Fibroblast of lung (primary cell): ENCODE results near the gene KIF3A. TPM values are rescaled to one million over a fixed set of nuclear protein-coding genes. Genes with fewer than 3 reads are reported as not detected.

Experiments
- DNase-seq, 2 donors: peaks; one replicate each; pipeline versions ENCODE4 v3.0.0 to v3.0.0-alpha.2; 2010; ENCODE audit warnings: low read depth in 2 of 2
- H2AFZ ChIP-seq: 2 replicates; pipeline ENCODE4 v1.5.1; 2012; ENCODE audit warnings: low read length, control low read depth, inconsistent platforms
- H3K27ac ChIP-seq: 2 replicates; pipeline ENCODE4 v1.5.1; 2011; ENCODE audit warnings: low read length, control low read depth; ENCODE audit not compliant: insufficient read depth
- H3K27me3 ChIP-seq: 2 replicates; pipeline ENCODE4 v1.5.1; 2011; ENCODE audit warnings: mild to moderate bottlenecking, low read length; ENCODE audit not compliant: control insufficient read depth, insufficient read depth
- H3K36me3 ChIP-seq: 2 replicates; pipeline ENCODE4 v1.5.1; 2011; ENCODE audit warnings: low read length; ENCODE audit not compliant: control insufficient read depth, insufficient read depth
- H3K4me1 ChIP-seq: 2 replicates; pipeline ENCODE4 v1.5.1; 2011; ENCODE audit warnings: low read length; ENCODE audit not compliant: control insufficient read depth, insufficient read depth; ENCODE audit errors: extremely low read depth
- H3K4me2 ChIP-seq: 2 replicates; pipeline ENCODE4 v1.5.1; 2011; ENCODE audit warnings: low read length, control low read depth; ENCODE audit not compliant: insufficient read depth; ENCODE audit errors: extremely low read depth
- H3K4me3 ChIP-seq, 4 experiments: fragments of 200-600 bp in 1 of 4; sonication (generic) in 1 of 4; replicated peaks in 1 of 4; 2 replicates each; pipeline ENCODE4 v1.5.1; 2011 to 2016; ENCODE audit warnings: low read length in 4 of 4, low read depth in 3 of 4, mild to moderate bottlenecking in 3 of 4, control low read depth in 2 of 4, inconsistent platforms in 1 of 4, mixed read lengths in 1 of 4; ENCODE audit not compliant: insufficient read depth in 1 of 4; ENCODE audit errors: control extremely low read depth in 1 of 4
- H3K79me2 ChIP-seq: 2 replicates; pipeline ENCODE4 v1.5.1; 2012; ENCODE audit warnings: mild to moderate bottlenecking, low read length, inconsistent platforms; ENCODE audit not compliant: control insufficient read depth, insufficient read depth
- H3K9ac ChIP-seq: 2 replicates; pipeline ENCODE4 v1.5.1; 2011; ENCODE audit warnings: mild to moderate bottlenecking, low read length, control low read depth; ENCODE audit not compliant: insufficient read depth
- H3K9me3 ChIP-seq: 2 replicates; pipeline ENCODE4 v1.5.1; 2012; ENCODE audit warnings: low read depth, low read length; ENCODE audit not compliant: control insufficient read depth, insufficient read depth
- H4K20me1 ChIP-seq: 2 replicates; pipeline ENCODE4 v1.5.1; 2011; ENCODE audit warnings: low read length; ENCODE audit not compliant: control insufficient read depth, insufficient read depth; ENCODE audit errors: extremely low read depth
- CTCF ChIP-seq, 2 donors: IDR thresholded peaks in 1 of 2; conservative IDR thresholded peaks in 1 of 2; 1 replicate in 1 of 2; 2 replicates in 1 of 2; pipeline ENCODE4 v1.5.1; 2011 to 2012; ENCODE audit warnings: low read length in 2 of 2, control low read depth in 1 of 2, inconsistent platforms in 1 of 2, low read depth in 1 of 2, mild to moderate bottlenecking in 1 of 2
- EZH2 ChIP-seq: IDR thresholded peaks from 2 replicates; pipeline ENCODE4 v1.5.1; 2012; ENCODE audit warnings: low read length, control low read depth, mild to moderate bottlenecking; ENCODE audit errors: missing control alignments
- polyA plus RNA-seq, 2 donors: library from polyadenylated mRNA; depleted of rRNA in 1 of 2; stranded (reverse) in 1 of 2; unstranded in 1 of 2; fragments of >200 nt; gene quantifications; 2 replicates each; pipeline ENCODE4 v1.2.1, GENCODE V29; 2011 to 2012; ENCODE audit warnings: missing spikeins in 1 of 2
- total RNA-seq: library from RNA; depleted of rRNA; stranded (reverse); fragments of >200 nt; gene quantifications from 2 replicates; pipeline ENCODE4 v1.2.1, GENCODE V29; 2014

KIF3A gene
- total and polyA plus RNA-seq, 2 donors (not counting 1 experiment from before 2014, with no cell fraction given) = 8.8 to 11.2 TPM

GRCh38 chr5:132753135-132753987 is 16.0 kb upstream of the KIF3A start:
- DNase-seq = no peak
- Histone ChIP-seq H3K4me1 (peaks cover 7% of the 10 kb centered on the region), H2AFZ (no peak overlapping the region), H3K36me3 (no peaks in the 10 kb centered on the region), H3K4me3 (no peak overlapping the region), H3K27me3 (peaks cover 6% of the 10 kb centered on the region), H3K9me3 (no peaks in the 10 kb centered on the region), H3K79me2 (no peaks in the 10 kb centered on the region), H3K4me2 (no peak overlapping the region), H3K9ac (no peak overlapping the region), H4K20me1 (no peaks in the 10 kb centered on the region), H3K27ac (no peak overlapping the region)
- TF ChIP-seq CTCF (conservative IDR thresholded peaks at IDR 0.05 in 1 of 2, IDR thresholded peaks at IDR 0.05 in 1 of 2; ENCODE audit: low read depth in 1 of 2, low read length in 2 of 2) (peak; percentile 4 to 18), EZH2 (no peak)

DNA sequence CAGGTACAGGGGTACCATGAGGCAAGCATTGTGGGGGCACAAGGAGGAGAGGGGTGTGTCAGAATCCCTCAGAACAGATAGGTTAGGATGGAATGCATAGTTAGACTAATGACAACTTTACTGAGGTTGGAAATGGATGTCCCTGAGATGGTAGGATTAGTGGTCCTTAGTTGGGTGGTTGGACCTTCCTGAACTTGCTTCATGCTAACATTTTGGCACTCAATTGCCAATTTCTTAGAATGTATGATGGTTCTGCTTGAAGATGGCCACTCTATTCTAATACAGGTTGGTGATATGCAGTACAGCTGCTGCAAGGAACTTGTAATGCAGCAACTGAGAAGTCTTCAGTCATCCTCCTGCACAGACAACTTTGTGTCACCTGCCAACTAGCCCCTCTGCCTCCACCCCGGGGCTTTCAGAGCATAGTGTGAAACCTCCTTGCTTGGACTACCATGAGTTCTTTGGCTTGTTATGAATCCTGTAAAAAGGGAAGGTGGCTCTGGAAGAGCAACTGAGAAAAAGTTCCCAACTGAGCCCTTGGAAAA is 15.3 kb upstream of the KIF3A start:
- H3K4me1 ChIP-seq = peaks cover 7% of the 10 kb centered on the region
- H3K36me3 ChIP-seq = no peaks in the 10 kb centered on the region
- no peaks in the 10 kb centered on the region for H3K9me3 ChIP-seq
- H3K27me3 ChIP-seq = peaks cover 11% of the 10 kb centered on the region
- TF ChIP-seq EZH2 (no peak), CTCF (conservative IDR thresholded peaks at IDR 0.05 in 1 of 2, IDR thresholded peaks at IDR 0.05 in 1 of 2; ENCODE audit: low read depth in 1 of 2, low read length in 2 of 2) (no peak)
- no peak for DNase-seq
- H3K9ac ChIP-seq = no peak overlapping the region
- H3K4me3 ChIP-seq = no peak overlapping the region
- no peak overlapping the region for H2AFZ ChIP-seq
- H3K27ac ChIP-seq = no peak overlapping the region
- H4K20me1 ChIP-seq = no peaks in the 10 kb centered on the region
- H3K79me2 ChIP-seq = no peaks in the 10 kb centered on the region
- no peak overlapping the region for H3K4me2 ChIP-seq

DNA sequence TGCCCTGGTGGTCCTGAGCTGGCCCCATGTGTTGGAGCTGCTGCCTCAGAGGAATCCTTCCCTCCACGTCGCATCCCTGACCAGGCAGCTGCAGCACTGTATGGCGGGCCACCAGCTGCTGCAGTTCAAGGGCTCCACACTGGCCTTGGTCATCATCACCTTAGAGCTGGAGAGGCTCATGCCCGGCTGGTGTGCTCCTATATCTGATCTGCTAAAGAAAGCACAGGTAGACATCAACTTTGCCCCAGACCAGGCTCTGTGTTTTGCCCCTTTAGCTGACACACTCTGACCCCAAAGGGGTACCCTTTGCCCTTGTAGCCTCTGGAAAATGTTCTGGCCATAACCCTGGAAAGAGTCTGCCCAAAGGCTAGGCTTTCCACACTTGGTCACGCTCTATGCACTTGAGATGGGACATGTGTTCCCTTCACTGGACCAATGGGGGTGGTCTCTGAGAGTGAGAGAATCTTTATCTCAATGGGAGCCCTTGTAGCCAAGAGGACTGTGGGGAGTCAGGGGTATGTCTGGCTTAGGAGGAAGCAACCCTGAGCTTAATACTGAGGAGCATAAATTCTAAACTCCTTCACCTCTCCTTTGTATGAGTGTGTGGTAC is 14.7 kb upstream of the KIF3A start:
- H3K36me3 ChIP-seq = no peaks in the 10 kb centered on the region
- H2AFZ ChIP-seq = no peak overlapping the region
- no peak for DNase-seq
- no peaks in the 10 kb centered on the region for H4K20me1 ChIP-seq
- H3K4me3 ChIP-seq = no peak overlapping the region
- H3K9ac ChIP-seq = no peak overlapping the region
- peaks cover 7% of the 10 kb centered on the region for H3K4me1 ChIP-seq
- H3K79me2 ChIP-seq = no peaks in the 10 kb centered on the region
- H3K27ac ChIP-seq = no peak overlapping the region
- H3K9me3 ChIP-seq = no peaks in the 10 kb centered on the region
- no peak for TF ChIP-seq EZH2
- TF ChIP-seq CTCF (conservative IDR thresholded peaks at IDR 0.05 in 1 of 2, IDR thresholded peaks at IDR 0.05 in 1 of 2; ENCODE audit: low read depth in 1 of 2, low read length in 2 of 2) = no peak
- H3K4me2 ChIP-seq = no peak overlapping the region
- peaks cover 15% of the 10 kb centered on the region for H3K27me3 ChIP-seq
